GM18502 (cell line): ENCODE results near the gene EPHB1.
"Not testable (repeated sequence)": the region's sequence is repeated elsewhere in the genome, so short reads cannot be mapped to it uniquely, and the experiment has no call there.

Source experiments
- ATAC-seq: cut with Tn5 transposase; IDR thresholded peaks from one replicate; pipeline ENCODE4 v1.9.1; 2021; ENCODE audit warnings: mild to moderate bottlenecking; ENCODE audit not compliant: unreplicated experiment, poor library complexity

The EPHB1 gene

GRCh38 chr3:134775831-134776230, 19.2 kb upstream of the EPHB1 start:
- ATAC-seq = no peak

DNA sequence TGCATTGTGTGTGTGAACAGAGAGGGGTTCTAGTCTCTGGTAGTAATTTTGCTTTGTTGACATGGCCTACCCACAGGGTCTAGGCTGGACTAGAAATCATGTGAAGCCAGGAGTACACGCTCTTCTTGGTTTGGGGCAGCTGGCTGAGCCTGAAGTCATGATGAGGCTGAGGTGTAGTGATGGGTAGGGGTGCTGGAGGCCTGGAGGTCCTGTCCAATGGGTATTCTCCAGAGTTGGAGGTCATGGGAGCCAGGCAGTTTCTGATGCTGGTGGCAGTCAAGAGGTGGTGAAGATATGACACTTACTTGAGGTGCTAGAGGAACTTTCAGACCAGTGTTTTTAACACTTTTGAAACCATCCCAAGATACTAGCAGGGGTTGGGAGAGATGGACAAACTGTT, 18.5 kb upstream of the EPHB1 start:
- ATAC-seq = no peak

- no peak for ATAC-seq
Observed at GRCh38 chr3:134777341-134777740, 17.7 kb upstream of the EPHB1 start.

GRCh38 chr3:134788283-134788682, 6.8 kb upstream of the EPHB1 start:
- not testable (repeated sequence) for ATAC-seq

DNA sequence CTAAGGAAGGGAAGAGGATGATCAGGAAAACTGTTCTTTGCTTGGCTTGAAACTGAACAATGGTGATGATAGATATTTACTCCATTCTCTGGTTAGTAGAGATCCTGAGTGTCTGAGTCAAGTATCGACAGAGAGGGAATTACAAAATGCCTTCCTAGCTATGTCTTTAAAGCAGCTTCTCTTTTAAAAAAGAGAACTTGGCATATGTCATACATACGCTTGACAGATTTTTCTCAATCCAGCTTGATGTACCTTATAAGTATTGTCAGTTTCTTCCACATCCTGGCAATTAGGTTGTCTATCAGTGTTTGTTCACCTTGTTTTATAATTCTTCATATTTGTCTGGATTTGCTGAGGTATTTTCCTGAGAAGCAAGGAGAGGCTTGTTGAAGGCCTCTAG, 5.0 kb upstream of the EPHB1 start:
- ATAC-seq = no peak

GRCh38 chr3:134791992-134792391, 3.1 kb upstream of the EPHB1 start:
- ATAC-seq = no peak

GRCh38 chr3:134792700-134793099, 2.4 kb upstream of the EPHB1 start:
- ATAC-seq = no peak

DNA sequence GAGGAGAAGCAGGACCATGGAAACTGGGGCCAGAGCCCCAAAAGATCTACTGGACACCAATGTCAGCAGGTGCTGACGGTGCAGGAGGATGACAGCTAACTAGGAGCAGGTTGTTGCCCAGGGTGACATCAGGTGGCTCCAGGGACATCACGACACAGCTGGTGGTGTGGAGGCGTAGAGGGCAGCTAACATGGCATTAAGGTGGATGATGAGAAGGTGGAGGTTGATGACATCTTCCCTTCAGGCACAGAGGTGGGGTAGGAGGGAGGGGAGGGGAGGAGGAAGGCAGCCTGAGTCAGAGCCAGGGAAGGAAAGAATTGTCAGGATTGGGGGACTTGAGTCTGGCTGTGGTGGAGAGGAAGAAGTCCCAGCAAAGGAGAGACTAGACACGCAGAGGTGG, 1.5 kb upstream of the EPHB1 start:
- no peak for ATAC-seq

DNA sequence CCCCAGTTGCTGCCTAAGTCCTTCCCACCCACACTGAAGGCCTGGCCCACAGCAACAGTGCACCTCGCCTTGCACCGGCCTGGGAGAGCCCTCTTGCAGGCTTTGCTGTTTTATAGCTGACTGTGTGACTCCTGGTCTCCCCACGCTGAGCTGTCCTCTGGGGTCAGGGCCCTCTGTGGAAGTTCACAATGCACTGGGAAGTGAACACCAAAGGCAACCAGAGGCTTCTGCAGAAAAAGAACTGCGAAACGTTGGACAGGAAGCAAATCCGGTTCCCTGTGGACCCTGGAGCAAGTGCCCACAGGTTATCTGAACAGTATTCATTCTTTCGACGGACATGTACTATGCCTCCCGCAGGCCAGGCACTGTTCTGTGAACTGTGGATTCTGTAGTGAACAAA, 737 bp upstream of the EPHB1 start:
- no peak for ATAC-seq

- ATAC-seq = peak; percentile 12
Observed at GRCh38 chr3:134795746-134796280, 753 bp downstream of the EPHB1 start.

DNA sequence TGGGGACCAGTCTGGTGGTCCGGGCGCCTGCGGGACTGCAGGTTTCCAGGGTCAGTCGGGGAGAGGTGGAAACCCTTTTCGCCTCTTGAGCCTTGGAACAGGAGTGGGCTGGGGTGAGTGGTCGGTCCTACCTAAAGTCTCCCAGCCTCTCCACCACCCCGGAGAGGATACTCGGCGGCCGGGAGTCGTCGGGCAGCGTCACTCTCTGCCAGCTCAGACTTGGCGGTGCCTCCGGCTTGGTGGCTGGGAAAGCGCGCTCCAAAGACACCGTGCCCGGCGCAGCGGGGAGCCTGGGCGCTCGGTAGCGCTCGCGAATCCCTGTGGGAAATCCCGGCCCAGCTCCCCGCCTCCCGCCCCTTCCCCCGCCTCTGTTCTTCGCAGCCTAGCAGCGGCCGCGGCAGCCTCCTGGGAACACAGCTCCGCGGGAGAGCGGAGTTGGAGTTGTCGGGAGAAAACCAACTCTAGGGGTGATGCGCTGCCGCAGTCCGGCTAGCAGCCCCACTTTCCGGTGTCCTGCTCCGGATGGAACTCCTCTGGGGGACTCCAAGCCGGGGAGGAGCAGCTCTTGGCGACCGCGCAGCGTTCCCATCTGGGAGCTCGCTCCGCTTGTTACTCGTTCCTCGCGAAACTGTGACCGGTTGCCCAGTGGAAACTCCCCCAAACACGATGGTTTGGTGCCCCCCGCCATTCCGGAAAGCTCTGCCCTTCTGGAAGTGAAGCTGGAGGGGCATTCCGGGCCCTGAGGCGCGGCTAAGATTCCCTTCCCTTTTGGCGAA, 1.4 kb downstream of the EPHB1 start:
- no peak for ATAC-seq

DNA sequence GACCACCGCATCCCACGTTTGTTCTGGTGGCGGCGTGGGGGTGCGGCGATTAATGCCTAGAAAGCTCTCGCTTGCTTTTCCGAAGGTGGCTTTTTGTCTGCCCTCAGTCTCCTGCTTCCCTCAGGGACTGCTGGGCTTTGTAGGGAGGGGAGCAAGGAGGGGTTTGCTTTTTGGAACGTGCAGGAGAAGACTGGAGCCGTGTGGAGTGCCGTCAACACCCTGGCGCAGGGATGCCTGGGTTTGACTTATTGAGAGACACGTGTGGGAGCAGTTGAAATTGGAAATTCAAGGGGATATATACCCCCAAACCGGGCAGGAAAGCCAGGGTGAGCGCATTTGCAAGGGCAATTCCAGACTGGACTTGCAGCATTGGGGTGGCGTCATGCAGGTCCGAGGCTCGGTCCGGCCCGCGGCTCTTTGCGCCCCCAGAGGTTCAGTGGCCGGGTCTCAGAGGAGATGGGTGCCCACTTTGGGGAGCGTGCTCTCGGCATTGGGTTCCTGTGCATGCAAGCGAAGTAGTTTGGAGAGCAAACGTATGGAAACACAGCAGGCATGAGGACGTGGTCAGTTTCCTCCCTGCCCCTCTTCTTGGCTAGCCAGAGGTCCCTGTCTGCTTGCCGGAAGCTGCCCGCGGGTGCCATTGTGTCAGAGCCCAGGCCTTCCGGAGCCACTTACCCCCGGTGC, 2.1 kb downstream of the EPHB1 start:
- no peak for ATAC-seq

- no peak for ATAC-seq
Observed at GRCh38 chr3:134797741-134798451, 2.8 kb downstream of the EPHB1 start.

DNA sequence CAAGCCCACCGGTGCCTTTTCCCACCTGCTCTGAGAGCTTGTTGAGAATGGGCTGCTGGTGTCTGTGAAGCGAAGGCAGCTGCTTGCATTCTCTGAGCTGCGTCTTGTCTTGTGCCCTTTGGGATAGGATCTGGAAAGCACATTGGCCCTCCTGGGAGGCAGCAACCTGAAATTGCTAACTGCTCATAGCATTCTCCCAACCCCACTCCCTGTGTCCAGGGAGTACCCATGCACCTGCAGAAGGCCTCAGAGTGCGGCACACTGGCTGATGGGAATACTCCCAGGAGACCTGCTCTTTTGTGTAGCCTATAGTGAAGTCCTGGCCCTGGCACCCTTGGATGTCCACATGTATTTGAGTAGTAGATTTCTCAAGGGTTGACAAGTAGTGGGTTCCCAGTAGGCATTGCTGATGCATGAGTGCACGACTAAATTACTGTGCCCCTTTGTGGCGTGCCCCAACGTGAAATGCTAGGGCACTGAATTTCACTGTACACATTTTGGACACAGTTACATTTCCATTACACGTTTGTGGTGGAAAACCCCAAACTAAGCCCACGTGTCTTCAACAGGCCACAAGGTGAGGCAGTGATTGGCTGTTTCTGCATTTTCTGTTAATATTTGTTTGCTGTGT, 3.7 kb downstream of the EPHB1 start:
- ATAC-seq = no peak

DNA sequence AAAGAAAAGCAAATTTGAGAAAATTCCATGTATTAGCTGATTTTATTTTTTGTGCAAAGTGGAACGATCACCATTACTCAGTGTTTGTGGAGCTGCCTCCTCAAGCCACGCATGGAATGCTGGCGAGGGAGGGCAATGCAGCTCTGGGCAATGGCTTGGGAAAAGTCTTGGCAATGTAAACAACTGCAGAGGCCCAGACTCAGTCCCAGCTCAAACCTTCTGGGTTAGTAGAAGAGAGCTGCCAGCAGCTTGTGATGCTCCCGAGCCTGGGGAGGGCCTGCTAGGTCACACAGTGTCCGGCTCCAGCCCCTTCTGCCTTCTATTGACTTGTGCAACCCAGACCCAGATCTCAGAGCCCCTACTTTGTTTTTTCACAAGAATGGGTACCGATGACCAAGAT, 4.3 kb downstream of the EPHB1 start:
- ATAC-seq = no peak

GRCh38 chr3:134801204-134801958, 6.3 kb downstream of the EPHB1 start:
- ATAC-seq = no peak

DNA sequence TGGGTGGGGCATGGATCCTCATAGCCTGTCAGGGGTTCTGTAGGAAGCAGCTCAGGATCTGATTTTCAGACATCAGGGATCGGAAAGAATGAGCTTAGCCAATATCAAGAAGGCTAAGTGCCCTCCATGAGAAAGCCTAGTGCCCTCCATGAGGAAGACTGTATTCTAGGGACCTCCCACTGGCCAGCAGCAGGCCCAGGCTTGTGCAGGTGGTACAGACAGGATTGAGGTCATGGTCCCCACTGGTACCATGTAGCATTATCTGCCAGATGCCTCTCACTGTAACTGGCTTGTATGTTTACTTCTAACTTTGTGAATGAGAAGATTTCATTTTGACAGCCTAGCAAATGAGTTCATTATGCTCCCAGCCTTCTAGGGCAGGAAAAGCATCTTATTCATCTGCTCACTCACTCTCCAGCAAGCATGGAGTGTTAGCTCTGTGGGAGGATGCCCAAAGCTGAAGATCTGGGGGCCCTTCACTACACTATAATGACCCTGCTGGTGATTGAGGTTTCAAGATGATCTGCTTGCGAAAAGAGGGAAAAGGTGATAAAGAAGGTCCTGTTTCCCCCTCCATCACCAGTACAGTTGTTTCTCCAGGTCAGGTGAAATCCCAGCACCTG, 7.5 kb downstream of the EPHB1 start:
- ATAC-seq = no peak

- peak; percentile 66 for ATAC-seq
Observed at GRCh38 chr3:134803051-134803505, 8.0 kb downstream of the EPHB1 start.

- no peak for ATAC-seq
Observed at GRCh38 chr3:134803652-134804051, 8.6 kb downstream of the EPHB1 start.
